LHCN-M2 (cell line): ENCODE data around the gene ZNF14. TPM values are rescaled to one million over a fixed set of nuclear protein-coding genes. Genes with fewer than 3 reads are reported as not detected.
A peak's percentile ranks its signal among the peaks of the same experiment; 100 is the strongest.
"Not testable (repeated sequence)": the region's sequence is repeated elsewhere in the genome, so short reads cannot be mapped to it uniquely, and the experiment has no call there.

Experiments
- DNase-seq: peaks from one replicate; pipeline ENCODE4 v3.0.0-alpha.2; 2012; ENCODE audit warnings: low read depth
- total RNA-seq: library from RNA; depleted of rRNA; stranded (reverse); fragments of >200 nt; gene quantifications from 2 replicates; pipeline ENCODE4 v1.2.3, GENCODE V29; 2014

Gene ZNF14
- total RNA-seq, 1 experiment from 2014 or later = 4.0 TPM

DNA sequence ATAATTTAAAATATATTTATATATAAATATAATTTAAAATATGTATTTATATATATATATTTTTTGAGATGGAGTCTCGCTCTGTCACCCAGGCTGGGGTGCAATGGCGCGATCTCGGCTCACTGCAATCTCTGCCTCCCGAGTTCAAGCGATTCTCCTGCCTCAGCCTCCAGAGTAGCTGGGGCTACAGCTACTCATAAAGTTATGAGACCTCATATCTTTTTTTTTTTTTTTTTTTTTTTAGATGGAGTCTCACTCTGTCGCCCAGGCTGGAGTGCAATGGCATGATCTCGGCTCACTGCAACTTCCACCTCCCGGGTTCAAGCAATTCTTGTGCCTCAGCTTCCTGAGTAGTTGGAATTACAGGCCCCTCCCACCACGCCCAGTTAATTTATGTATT lies 43.9 kb downstream of the ZNF14 start:
- DNase-seq = not testable (repeated sequence)

DNA sequence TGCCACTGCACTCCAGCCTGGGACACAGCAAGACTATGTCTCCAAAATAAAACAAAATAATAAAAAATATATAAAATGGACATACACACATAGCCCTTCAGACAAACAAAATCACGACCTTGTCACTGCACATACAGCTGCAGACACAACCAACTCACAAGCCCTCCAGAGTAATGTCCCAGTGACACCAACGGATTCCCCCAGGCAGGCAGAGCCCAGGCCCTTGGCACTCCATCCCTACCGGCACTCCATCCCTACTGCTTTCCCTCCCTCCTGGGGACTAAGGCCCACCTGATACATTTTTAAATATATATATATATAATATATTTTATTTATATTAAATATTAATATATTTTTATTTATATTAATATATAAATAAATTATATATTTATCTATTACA lies 45.8 kb downstream of the ZNF14 start:
- no peak for DNase-seq

DNA sequence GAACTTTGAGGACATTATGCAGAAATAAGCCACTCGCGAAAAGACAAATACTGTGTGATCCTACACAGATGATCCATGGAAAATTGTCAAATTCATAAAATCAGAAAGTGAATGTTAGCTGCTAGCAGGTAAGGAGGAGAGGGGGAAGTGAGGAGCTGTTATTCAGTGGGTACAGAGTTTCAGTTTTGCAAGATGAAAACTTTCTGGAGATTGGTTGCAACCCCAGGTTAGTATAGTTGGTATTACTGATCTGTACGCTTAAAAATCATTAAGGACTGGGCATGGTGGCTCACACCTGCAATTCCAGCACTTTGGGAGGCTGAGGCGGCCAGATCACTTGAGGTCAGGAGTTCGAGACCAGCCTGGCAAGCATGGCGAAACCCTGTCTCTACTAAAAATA lies 46.3 kb downstream of the ZNF14 start:
- no peak for DNase-seq

DNA sequence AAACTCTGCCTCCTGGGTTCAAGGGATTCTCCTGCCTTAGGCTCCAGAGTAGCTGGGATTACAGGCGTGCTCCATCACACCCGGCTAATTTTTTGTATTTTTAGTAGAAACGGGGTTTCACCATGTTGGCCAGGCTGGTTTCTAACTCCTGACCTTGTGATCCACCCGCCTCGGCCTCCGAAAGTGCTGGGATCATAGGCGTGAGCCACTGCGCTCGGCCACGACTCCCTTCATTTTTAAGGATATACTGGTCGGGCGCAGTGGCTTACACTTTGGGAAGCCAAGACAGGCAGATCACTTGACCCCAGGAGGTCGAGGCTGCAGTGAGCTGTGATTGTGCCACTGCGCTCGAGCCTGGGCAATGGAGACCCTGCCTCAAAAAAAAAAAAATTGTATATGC lies 46.8 kb downstream of the ZNF14 start:
- DNase-seq = not testable (repeated sequence)

DNA sequence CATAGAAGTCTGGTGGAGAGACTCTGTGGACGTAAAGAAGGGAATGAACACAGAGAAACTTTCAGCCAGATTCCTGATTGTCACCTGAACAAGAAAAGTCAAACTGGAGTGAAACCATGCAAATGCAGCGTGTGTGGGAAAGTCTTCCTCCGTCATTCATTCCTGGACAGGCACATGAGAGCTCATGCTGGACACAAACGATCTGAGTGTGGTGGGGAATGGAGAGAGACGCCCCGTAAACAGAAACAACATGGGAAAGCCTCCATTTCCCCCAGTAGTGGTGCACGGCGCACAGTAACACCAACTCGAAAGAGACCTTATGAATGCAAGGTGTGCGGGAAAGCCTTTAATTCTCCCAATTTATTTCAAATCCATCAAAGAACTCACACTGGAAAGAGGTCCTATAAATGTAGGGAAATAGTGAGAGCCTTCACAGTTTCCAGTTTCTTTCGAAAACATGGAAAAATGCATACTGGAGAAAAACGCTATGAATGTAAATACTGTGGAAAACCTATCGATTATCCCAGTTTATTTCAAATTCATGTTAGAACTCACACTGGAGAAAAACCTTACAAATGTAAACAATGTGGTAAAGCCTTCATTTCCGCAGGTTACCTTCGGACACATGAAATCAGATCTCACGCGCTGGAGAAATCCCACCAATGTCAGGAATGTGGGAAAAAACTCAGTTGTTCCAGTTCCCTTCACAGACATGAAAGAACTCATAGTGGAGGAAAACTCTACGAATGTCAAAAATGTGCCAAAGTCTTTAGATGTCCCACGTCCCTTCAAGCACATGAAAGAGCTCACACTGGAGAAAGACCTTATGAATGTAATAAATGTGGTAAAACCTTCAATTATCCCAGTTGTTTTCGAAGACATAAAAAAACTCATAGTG lies 53.5 kb downstream of the ZNF14 start:
- no peak for DNase-seq

DNA sequence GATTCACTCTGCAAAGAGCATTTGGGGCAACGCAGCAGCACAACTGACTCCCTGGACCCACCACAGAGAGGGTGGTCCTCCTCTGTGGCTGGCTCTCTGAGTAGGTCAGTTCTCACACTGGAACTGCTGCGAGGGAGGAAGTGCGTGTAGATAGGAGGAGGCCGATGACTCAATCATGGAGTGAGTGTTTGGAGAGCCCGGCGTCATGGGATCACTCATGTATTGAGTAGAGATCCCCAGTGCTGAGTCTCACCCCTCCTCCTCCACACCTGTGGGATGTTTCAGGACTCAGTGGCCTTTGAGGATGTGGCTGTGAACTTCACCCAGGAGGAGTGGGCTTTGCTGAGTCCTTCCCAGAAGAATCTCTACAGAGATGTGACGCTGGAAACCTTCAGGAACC lies 55.3 kb downstream of the ZNF14 start:
- DNase-seq = no peak

DNA sequence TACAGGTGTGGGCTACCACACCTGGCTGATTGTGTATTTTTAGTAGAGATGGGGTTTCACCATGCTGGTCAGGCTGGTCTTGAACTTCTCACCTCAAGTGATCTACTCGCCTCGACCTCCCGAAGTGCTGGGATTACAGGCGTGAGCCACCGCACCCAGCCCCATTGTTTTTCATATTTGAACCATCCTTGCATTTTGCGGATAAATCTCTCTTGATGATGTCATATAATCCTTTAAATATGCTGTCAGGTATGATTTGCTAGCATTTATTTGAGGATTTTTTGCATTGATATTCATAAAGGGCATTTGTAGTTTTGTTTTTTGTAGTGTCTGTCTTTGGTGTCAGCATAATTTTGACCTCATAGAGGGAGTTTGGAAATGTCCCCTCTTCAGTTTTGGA lies 58.6 kb downstream of the ZNF14 start:
- DNase-seq = no peak

DNA sequence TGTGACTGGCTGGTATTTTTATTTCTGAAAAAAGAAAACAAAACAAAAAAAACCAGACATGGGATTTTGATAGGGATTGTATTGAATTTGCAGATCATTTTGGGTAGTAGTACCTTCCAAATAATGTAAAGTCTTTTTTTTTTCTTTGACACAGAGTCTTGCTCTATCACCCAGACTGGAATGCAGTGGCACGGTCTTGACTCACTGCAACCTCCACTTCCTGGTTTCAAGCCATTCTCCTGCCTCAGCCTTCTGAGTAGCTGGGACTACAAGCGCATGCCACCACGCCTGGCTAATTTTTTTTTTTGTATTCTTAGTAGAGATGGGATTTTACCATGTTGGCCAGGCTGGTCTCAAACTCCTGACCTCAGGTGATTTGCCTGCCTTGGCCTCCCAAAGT lies 60.1 kb downstream of the ZNF14 start:
- DNase-seq = no peak

DNA sequence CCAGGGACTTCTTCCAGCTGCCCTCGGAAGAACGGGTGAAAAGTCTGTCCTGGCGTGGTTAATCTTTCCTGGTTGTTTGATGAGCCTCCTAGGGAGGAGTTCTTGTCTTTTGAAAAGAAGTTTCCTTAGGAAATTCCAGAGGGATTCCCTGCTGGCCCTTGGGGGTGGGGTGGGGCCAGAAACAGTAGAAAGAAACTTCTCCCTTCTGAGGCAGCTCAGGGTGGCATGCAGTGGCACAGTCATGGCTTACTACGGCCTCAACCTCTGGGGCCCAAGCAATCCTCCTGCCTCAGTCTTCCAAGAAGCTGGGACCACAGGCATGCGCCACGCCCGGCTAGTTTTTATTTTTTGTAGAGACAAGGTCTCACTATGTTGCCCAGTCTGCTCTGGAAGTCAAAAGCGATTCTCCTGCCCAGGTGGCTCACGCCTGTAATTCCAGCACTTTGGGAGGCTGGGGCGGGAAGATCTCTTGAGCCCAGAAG lies 62.8 kb downstream of the ZNF14 start:
- no peak for DNase-seq

DNA sequence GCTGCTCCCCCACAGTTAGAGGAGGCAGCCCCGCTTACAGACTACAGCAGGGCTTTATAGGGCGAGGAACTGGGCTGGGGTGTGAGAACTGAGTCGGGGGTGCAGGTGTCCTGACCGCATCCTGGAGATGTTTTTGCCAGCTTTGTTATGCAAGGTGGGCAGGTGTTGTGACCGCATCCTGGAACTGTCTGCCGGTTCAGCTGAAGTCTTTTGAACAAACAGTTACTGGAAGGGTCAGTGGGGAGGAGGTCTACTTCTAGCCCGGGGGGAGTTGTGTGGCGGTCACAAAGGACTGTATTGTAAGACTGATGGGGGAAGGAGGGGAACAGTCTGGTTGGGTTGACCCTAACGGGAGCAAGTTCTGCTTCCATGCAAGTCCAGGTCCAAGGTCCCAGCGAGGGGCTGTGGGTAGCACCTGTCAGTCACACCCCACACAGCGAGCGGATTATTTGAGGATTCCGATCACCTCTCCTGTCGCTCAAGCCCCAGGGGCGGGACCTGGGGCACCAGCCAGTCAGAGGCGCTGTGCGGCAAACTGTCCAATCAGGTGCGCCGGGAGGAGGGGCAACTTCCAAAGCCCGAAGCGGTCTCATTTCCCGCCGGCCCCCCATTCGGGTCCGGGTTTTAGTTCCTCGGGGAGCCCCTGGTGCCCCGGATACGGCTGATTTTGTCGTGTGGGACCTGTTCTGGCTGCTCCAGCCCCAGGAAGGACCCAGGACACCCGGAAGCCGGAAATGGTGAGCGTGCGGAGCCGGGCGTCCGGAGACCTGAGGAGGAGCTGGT lies 64.5 kb downstream of the ZNF14 start, which contains the start of gene ZNF101:
TSS of gene ZNF101 (plus strand) at position 610 of the 783 bp plus-strand sequence. CDS start at position 735, 125 bp downstream.
- peak; percentile 93 for DNase-seq

DNA sequence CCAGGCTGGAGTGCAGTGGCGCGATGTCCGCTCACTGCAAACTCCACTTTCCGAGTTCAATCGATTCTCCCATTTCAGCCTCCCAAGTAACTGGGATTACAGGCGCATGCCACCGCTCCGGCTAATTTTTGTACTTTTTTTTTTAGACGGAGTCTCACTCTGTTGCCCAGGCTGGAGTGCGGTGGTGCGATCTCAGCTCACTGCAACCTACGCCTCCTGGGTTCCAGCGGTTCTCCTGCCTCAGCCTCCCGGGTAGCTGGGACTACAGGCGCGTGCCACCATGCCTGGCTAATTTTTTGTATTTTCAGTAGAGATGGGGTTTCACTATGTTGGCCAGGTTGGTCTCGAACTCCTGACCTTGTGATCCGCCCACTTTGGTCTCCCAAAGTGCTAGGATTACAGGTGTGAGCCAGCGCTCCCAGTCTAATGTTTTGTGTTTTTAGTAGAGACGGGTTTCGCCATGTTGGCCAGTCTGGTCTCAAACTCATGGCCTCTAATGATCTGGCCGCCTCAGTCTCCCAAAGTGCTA lies 67.4 kb downstream of the ZNF14 start:
- DNase-seq = not testable (repeated sequence)

DNA sequence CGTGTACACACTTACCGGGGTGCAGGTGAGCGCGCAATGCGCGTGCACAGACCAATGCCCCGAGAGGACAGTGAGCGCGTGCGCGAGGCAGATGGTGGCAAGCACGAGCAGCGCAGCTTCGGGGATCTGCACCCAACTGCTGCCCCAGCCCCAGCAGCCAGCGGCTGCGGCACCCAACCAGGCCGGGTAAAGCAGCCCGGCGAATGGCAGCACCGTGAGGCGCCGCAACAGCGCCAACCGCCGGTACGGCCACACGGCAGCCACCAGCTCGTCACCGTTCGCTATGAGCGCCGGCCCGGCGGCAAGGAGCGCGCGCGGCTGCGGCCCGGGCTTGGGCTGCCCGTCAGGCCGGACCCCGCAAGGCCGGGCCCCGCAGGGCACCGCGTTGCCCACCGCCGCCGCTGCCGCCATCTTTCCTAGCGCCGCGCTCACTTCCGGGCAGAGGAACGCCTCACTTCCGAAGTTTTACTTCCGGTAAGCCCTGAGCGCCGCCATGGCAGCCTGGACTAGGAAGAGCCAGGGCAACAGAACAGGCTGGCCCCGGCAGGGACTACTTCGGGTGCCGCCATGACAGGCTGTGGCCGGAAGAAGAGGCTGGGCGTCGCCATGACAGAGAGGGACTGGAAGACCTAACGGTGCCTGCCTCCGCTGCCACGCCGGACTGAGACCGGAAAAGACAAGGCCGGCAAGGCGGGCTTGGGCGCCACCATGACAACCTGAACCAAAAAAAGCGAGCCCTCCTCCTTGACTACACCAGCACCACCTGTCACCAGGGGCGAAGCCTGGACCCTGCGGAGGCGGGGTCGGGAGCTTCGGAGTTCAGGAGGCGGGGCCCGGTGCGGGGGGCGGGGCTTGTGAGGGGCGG lies 69.4 kb downstream of the ZNF14 start, which contains the start of gene ATP13A1:
TSS of gene ATP13A1 (minus strand) at position 421 of the 865 bp plus-strand sequence. CDS start at position 411, 10 bp downstream.
- peak; percentile 97 for DNase-seq

DNA sequence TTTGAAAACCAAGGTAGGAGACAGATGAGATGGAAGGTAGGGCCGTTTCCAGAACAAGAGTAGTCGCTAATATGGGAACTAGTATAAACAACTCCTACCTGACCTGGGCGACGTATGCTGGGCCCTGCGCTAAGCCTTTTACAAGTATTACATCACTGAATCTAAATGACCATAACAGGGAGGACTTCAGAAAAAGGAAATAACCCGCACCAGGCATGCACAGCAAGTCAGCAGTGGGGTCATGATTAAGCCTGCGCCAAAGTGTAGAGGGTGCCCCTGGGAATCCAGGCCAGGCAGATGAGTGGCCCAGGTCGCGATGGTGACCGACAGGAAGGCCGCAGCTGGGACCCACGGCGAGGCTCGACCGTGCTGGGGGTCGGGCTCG lies 70.0 kb downstream of the ZNF14 start:
- peak; percentile 39 for DNase-seq

DNA sequence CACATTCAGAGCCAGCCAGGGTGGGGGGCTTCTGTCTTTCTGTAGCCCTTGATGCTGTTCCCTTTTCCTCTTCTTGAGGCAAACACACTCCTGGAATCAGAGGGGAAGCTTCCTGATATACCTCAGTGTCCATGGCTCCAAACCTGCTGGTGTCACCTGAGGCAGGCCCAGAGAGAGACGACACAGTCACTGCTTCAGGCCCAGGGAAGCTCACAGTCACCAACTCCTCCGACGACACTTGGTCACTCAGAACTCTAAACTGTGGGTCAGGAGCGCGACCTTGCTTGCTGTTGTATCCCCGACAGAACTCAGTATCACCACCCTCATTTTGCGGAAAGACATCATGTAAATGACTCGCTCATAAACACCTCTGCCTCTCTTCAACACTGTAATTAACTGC lies 70.6 kb downstream of the ZNF14 start:
- no peak for DNase-seq

DNA sequence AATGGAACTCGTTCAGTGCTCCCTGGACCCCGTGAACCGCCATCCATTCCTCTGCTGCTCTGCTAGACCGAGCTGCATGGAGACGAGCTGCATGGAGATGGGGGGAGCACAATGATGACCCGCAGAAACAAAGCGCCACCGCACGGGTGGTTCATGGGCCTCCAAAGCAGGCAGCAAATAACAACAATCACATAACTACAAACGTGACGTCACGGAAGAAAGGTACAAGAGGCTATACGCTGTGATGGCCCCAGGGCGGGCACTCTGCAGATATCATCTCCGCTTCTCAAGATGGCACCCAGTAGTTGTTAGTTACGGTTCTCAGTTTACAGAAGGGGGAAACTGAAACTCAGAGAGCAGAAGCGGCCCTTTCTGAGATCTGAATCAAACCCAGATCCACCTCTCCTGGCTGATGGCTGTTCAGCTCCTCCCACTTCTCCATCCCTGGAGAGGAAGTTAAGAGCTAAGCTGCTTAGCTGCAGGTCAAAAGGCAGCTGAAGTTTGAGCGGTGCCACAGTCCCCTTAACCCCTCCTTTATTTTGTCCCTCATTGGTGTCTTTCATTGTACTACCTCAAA lies 71.1 kb downstream of the ZNF14 start:
- no peak for DNase-seq

DNA sequence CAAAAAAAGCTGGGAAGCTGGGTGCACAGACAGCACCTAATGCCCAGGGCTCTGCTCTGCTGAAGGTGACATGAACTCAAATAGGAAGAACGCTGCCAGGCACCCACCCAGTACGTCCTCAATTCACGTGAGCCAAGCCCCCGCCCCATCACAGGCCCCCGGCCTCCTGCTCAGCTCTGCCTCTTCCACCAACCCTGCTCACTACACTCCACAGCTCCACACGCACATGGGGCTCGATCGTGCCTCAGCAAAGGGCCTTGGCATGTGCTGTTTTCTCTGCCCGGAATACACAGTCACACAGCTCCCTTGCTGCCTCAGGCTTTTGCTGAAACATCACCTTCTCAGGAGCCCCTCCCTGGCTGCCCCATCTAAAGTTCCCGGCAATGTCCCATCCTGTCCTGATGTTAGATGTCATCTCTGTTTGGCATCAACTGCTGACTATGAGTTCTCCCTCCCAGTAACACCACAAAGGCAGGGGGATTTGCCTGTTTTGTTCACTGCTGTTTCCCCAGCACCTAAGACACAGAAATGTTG lies 71.7 kb downstream of the ZNF14 start:
- DNase-seq = no peak
